ENCODE measurements around the gene RNU4-1.
"Not testable (repeated sequence)": the region's sequence is repeated elsewhere in the genome, so short reads cannot be mapped to it uniquely, and the experiment has no call there.

The RNU4-1 gene

DNA sequence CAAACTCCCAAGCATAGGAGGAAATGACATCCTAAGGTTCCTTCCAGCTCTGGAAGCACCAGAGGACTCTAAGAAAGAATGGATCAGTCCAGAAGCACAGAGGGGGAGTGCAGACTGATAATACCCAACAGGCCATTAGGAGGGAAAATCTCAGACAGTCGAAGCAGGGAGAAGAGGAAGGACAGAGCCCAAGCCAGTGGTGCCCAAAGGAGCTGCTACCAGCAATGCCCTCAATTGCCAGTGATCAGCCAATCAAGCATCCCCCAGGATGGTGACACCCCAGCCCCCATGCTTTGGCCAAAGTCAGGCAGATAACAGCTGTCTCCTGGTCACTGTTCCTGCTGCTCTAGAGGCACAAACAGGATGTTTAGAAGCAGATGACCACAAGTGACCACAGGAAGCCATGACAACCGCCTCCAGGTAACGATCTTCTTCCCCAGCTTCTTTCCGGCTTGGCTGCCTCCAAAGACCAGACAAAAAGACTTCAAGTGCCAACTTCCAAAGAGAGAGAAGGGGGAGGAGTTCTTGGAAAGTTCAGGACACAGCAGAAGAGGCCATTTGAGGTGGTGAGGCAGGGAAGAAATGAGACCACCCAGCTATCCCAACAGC lies 43.7 kb downstream of the RNU4-1 start:
- in situ Hi-C loops (cut with HindIII; ENCODE audit: low pct_ligation_motif_present, low sequenced_read_pairs), result no loop called here
- peaks cover 21% of the 10 kb centered on the region for H3K36me3 ChIP-seq (replicated peaks)
- H3K27me3 ChIP-seq (replicated peaks), result no peaks in the 10 kb centered on the region
- no peak for DNase-seq
- H3K4me3 ChIP-seq (ENCODE audit: low read depth, low read length), result no peak overlapping the region
- no peak overlapping the region for H3K27ac ChIP-seq
- TF ChIP-seq, protein P1, sequence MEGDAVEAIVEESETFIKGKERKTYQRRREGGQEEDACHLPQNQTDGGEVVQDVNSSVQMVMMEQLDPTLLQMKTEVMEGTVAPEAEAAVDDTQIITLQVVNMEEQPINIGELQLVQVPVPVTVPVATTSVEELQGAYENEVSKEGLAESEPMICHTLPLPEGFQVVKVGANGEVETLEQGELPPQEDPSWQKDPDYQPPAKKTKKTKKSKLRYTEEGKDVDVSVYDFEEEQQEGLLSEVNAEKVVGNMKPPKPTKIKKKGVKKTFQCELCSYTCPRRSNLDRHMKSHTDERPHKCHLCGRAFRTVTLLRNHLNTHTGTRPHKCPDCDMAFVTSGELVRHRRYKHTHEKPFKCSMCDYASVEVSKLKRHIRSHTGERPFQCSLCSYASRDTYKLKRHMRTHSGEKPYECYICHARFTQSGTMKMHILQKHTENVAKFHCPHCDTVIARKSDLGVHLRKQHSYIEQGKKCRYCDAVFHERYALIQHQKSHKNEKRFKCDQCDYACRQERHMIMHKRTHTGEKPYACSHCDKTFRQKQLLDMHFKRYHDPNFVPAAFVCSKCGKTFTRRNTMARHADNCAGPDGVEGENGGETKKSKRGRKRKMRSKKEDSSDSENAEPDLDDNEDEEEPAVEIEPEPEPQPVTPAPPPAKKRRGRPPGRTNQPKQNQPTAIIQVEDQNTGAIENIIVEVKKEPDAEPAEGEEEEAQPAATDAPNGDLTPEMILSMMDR (IDR thresholded peaks at IDR 0.05; ENCODE audit: low read depth, low read length, missing control alignments), result no peak

DNA sequence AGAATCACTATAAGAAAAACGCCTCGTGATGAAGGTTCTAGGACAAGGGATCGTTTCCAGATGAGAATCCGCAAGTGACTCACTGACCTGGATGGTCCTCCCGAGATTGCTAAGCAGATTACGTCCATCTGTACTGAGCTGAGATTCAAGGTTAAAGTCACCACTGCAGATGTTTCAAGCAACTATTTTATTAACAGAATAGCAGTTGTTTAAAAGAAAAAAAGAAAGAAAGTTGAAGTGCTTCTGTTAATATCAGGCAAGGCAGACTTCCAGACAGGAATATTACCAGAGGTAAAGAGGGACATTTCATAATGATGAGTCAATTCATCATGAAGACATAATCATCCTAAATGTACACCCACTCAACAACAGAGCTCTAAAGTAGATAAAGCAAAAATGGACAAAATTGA lies 45.4 kb downstream of the RNU4-1 start:
- TF ChIP-seq, protein P1 (IDR thresholded peaks at IDR 0.05; ENCODE audit: low read depth, low read length, missing control alignments), result no peak
- Histone ChIP-seq H3K36me3 (replicated peaks) (peaks cover 17% of the 10 kb centered on the region), H3K27ac (peak overlapping the region; percentile 61), H3K27me3 (replicated peaks) (no peaks in the 10 kb centered on the region), H3K4me3 (ENCODE audit: low read depth, low read length) (no peak overlapping the region)
- peak; percentile 70 for DNase-seq
- in situ Hi-C loops (cut with HindIII; ENCODE audit: low pct_ligation_motif_present, low sequenced_read_pairs), result no loop called here

DNA sequence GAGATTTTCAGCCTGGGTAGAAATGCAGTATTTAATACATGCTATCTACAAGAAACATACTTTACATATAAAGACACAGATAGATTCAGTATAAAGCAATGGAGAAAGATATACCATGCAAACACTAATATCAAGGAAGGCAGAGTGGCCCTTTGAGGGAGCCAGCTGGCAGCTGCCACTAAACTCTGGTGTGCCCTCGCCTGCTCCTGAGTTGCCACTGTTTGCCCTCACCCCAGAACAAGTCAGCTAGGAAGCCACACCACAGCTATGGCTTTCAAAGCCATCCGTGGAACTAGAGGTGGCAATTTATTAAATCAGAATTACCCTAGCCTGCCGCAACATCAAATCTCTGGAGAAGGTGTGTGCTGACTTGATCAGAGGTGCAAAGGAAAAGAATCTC lies 45.9 kb downstream of the RNU4-1 start:
- TF ChIP-seq, protein P1 (IDR thresholded peaks at IDR 0.05; ENCODE audit: low read depth, low read length, missing control alignments), result no peak
- Histone ChIP-seq H3K27ac (peak overlapping the region; percentile 61), H3K4me3 (ENCODE audit: low read depth, low read length) (no peak overlapping the region), H3K27me3 (replicated peaks) (no peaks in the 10 kb centered on the region), H3K36me3 (replicated peaks) (peaks cover 14% of the 10 kb centered on the region)
- DNase-seq, result no peak
- in situ Hi-C loops (cut with HindIII; ENCODE audit: low pct_ligation_motif_present, low sequenced_read_pairs), result no loop called here

DNA sequence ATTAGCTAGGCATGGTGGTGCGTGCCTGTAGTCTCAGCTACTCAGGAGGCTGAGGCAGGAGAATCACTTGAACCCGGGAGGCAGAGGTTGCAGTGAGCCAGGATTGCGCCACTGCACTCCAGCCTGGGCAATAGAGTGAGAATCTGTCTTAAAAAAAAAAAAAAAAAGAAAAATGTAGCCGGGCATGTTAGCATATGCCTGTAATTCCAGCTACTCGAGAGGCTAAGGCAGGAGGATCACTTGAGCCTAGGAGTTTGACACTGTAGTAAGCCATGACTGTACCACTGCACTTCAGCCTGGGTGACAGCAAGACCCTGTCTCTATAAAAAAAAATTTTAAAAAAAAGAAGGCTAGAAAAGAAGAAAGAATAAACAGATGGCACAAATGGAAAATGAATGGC lies 46.3 kb downstream of the RNU4-1 start:
- DNase-seq; H3K27me3 ChIP-seq (replicated peaks); H3K4me3 ChIP-seq (ENCODE audit: low read depth, low read length); in situ Hi-C loops (cut with HindIII; ENCODE audit: low pct_ligation_motif_present, low sequenced_read_pairs); H3K27ac ChIP-seq: not testable (repeated sequence)
- H3K36me3 ChIP-seq (replicated peaks), result peaks cover 11% of the 10 kb centered on the region

Measured in brain microvascular endothelial cell (primary cell).